HepG2 (cell line): ENCODE data around the gene TXN. TPM values are rescaled to one million over a fixed set of nuclear protein-coding genes. Genes with fewer than 3 reads are reported as not detected.

Experiments
- ATAC-seq: fragments of 200-7000 bp; cut with Tn5 transposase; 3 replicates; pipeline ENCODE4 v1.9.1; 2020; ENCODE audit warnings: mild to moderate bottlenecking, moderate library complexity
- BruUV-seq: library from RNA; stranded (reverse); fragments of 400-500 nt; replicated peaks from 2 replicates; lab custom pipeline; 2021; lab: Mats Ljungman, UMichigan
- CTCF ChIA-PET: fragments of 300-600 bp; formaldehyde crosslinking; extraction: SDS; loops from one replicate; lab custom pipeline; 2021; ENCODE audit warnings: low total read pairs, inconsistent platforms, low intra/inter-chr PET ratio; lab: Yijun Ruan, JAX
- POLR2A ChIA-PET: fragments of 350-600 bp; sonication (Branson Sonifier 250); formaldehyde crosslinking; loops from one replicate; lab custom pipeline; 2020; ENCODE audit warnings: antibody characterized with exemption, inconsistent platforms; lab: Yijun Ruan, JAX
- DNase-seq: peaks from one replicate; pipeline ENCODE4 v3.0.0-alpha.2; 2015; ENCODE audit warnings: low spot score
- FAIRE-seq: peaks from 3 replicates; lab custom pipeline; 2011; peaks lifted over from hg19 to GRCh38; lab: Jason Lieb, UNC
- H2AFZ ChIP-seq: one replicate; pipeline ENCODE4 v1.6.1; 2011; ENCODE audit warnings: low read length, inconsistent platforms
- H3K27ac ChIP-seq: fragments of 300-600 bp; 3 replicates; pipeline ENCODE4 v1.8.0; 2011; ENCODE audit warnings: mixed run types, mild to moderate bottlenecking, mixed read lengths, low read length, inconsistent platforms; ENCODE audit not compliant: insufficient read depth; ENCODE audit errors: extremely low read length
- H3K27me3 ChIP-seq, 2 experiments: fragments of 200-600 bp in 1 of 2; 2 replicates in 1 of 2; 3 replicates in 1 of 2; pipeline versions ENCODE4 v1.6.0 to v1.8.0; 2011; ENCODE audit warnings: low read length in 2 of 2, mild to moderate bottlenecking in 2 of 2, moderate library complexity in 2 of 2, inconsistent platforms in 1 of 2; ENCODE audit not compliant: insufficient read depth in 2 of 2, control insufficient read depth in 1 of 2
- H3K36me3 ChIP-seq, 2 experiments: fragments of 200-600 bp in 1 of 2; replicated peaks in 1 of 2; 2 replicates in 1 of 2; 3 replicates in 1 of 2; pipeline versions ENCODE4 v1.5.1 to v1.8.0; 2011; ENCODE audit warnings: low read length in 2 of 2, inconsistent platforms in 1 of 2; ENCODE audit not compliant: insufficient read depth in 2 of 2, control insufficient read depth in 1 of 2
- H3K4me1 ChIP-seq: 2 replicates; pipeline ENCODE4 v1.5.1; 2012; ENCODE audit warnings: low read length, inconsistent platforms; ENCODE audit not compliant: insufficient read depth
- H3K4me2 ChIP-seq: 2 replicates; pipeline ENCODE4 v1.6.0; 2011; ENCODE audit warnings: low read depth, low read length, inconsistent platforms
- H3K4me3 ChIP-seq, 3 experiments: fragments of 200-600 bp in 1 of 3; sonication (generic), shearing (Covaris generic) in 1 of 3; replicated peaks in 1 of 3; 2 replicates each; pipeline ENCODE4 v1.5.1; 2011 to 2016; ENCODE audit warnings: low read length in 3 of 3, inconsistent platforms in 2 of 3, low read depth in 2 of 3, mild to moderate bottlenecking in 2 of 3, control low read depth in 1 of 3, mixed read lengths in 1 of 3; ENCODE audit not compliant: insufficient read depth in 1 of 3
- H3K79me2 ChIP-seq: one replicate; pipeline ENCODE4 v1.6.1; 2011; ENCODE audit warnings: low read length, inconsistent platforms; ENCODE audit not compliant: insufficient read depth
- H3K9ac ChIP-seq: 2 replicates; pipeline ENCODE4 v1.6.0; 2011; ENCODE audit warnings: mild to moderate bottlenecking, low read depth, low read length, inconsistent platforms; ENCODE audit not compliant: insufficient read depth
- H3K9me3 ChIP-seq: 2 replicates; pipeline ENCODE4 v1.5.1; 2012; ENCODE audit warnings: mild to moderate bottlenecking, low read length
- H4K20me1 ChIP-seq: 2 replicates; pipeline ENCODE4 v1.6.0; 2011; ENCODE audit warnings: inconsistent platforms, mild to moderate bottlenecking, low read length, moderate library complexity; ENCODE audit not compliant: insufficient read depth
- CHD2 ChIP-seq: IDR thresholded peaks from 2 replicates; pipeline ENCODE4 v1.6.1; 2011; ENCODE audit warnings: low read depth, low read length, improper control_type of control experiment
- DNMT1 ChIP-seq: sonication (generic); formaldehyde crosslinking; IDR thresholded peaks from 2 replicates; pipeline ENCODE4 v1.5.1; 2020; ENCODE audit warnings: mild to moderate bottlenecking, missing genetic modification reagents
- DR1 ChIP-seq: sonication (generic); formaldehyde crosslinking; IDR thresholded peaks from 2 replicates; pipeline ENCODE4 v1.8.0; 2021; ENCODE audit warnings: mild to moderate bottlenecking, missing genetic modification reagents, inconsistent platforms
- FLYWCH1 ChIP-seq: sonication (generic); formaldehyde crosslinking; IDR thresholded peaks from 2 replicates; pipeline ENCODE4 v1.8.1; 2023; ENCODE audit warnings: mild to moderate bottlenecking, missing genetic modification reagents
- IKZF1 ChIP-seq: fragments of 450-650 bp; IDR thresholded peaks from 2 replicates; pipeline ENCODE4 v1.7.1; 2016
- MTA1 ChIP-seq: sonication (generic); formaldehyde crosslinking; IDR thresholded peaks from 2 replicates; pipeline ENCODE4 v1.4.0; 2020; ENCODE audit warnings: missing genetic modification reagents, mild to moderate bottlenecking, borderline replicate concordance
- SETDB1 ChIP-seq: sonication (generic); formaldehyde crosslinking; IDR thresholded peaks from 2 replicates; pipeline ENCODE4 v1.5.1; 2020; ENCODE audit warnings: missing genetic modification reagents, mild to moderate bottlenecking, borderline replicate concordance
- SNAI1 ChIP-seq: sonication (generic); formaldehyde crosslinking; IDR thresholded peaks from 2 replicates; pipeline ENCODE4 v1.5.0; 2020; ENCODE audit warnings: mild to moderate bottlenecking, missing genetic modification reagents, borderline replicate concordance
- ZNF30 ChIP-seq: sonication (generic); formaldehyde crosslinking; IDR thresholded peaks from 2 replicates; pipeline ENCODE4 v1.5.0; 2020; ENCODE audit warnings: mild to moderate bottlenecking, missing genetic modification reagents
- ZSCAN30 ChIP-seq: sonication (generic); formaldehyde crosslinking; IDR thresholded peaks from 2 replicates; pipeline ENCODE4 v1.5.0; 2020; ENCODE audit warnings: mild to moderate bottlenecking, missing genetic modification reagents
- WGBS: methylation state at CpG from one replicate; pipeline ENCODE4 v1.1.6; 2017; ENCODE audit warnings: low lambda C conversion rate; 5-methylcytosine and 5-hydroxymethylcytosine counted together
- in situ Hi-C: cut with HindIII; loops from 2 replicates; pipeline ENCODE4 v1.10.0; 2017; ENCODE audit warnings: low pct_unique_long_range_greater_than_20kb; ENCODE audit not compliant: extremely low pct_ligation_motif_present
- intact Hi-C: fragments of 100-400 bp; cut with micrococcal nuclease; formaldehyde crosslinking; loops from one replicate; pipeline ENCODE4 v1.10.0; 2022; ENCODE audit not compliant: unreplicated experiment
- polyA plus RNA-seq, 8 experiments: library from polyadenylated mRNA; depleted of rRNA in 3 of 8; stranded (reverse) in 7 of 8; unstranded in 1 of 8; fragments of >200 nt; fragmentation: Illumina TruSeq in 4 of 8; extraction: Trizol in 4 of 8; gene quantifications; 2 replicates each; pipeline versions ENCODE4 v1.2.1 to v1.2.3, GENCODE V29; 2011 to 2016; ENCODE audit warnings: low read depth in 4 of 8, missing spikeins in 1 of 8, mixed read lengths in 1 of 8; ENCODE audit not compliant: insufficient read depth in 1 of 8
- total RNA-seq, 5 experiments: library from RNA; depleted of rRNA; stranded (reverse); fragments of >200 nt; fragmentation: Illumina TruSeq; extraction: Trizol; gene quantifications; 2 replicates each; pipeline ENCODE4 v1.2.3, GENCODE V29; 2016; ENCODE audit warnings: low read depth in 1 of 5
- TF ChIP-seq, protein P1 (sequence below): IDR thresholded peaks from 2 replicates; pipeline ENCODE4 v1.6.1; 2016; ENCODE audit warnings: mild to moderate bottlenecking, missing biosample characterization, missing genetic modification reagents
- TF ChIP-seq, protein P2 (sequence below): sonication (generic); formaldehyde crosslinking; IDR thresholded peaks from 2 replicates; pipeline ENCODE4 v1.4.0; 2020; ENCODE audit warnings: missing genetic modification reagents
- TF ChIP-seq, protein P3 (sequence below): sonication (generic); formaldehyde crosslinking; conservative IDR thresholded peaks from 2 replicates; pipeline ENCODE4 v1.8.0; 2022; ENCODE audit warnings: missing genetic modification reagents
- TF ChIP-seq, protein P4 (sequence below): sonication (generic); formaldehyde crosslinking; IDR thresholded peaks from 2 replicates; pipeline ENCODE4; 2020; ENCODE audit warnings: missing genetic modification reagents, mild to moderate bottlenecking, borderline replicate concordance

TXN gene
- total and polyA plus RNA-seq, 2 of the 13 experiments (the other 11 are each of a cell fraction or from before 2014, with no cell fraction given), result 364 to 470 TPM

DNA sequence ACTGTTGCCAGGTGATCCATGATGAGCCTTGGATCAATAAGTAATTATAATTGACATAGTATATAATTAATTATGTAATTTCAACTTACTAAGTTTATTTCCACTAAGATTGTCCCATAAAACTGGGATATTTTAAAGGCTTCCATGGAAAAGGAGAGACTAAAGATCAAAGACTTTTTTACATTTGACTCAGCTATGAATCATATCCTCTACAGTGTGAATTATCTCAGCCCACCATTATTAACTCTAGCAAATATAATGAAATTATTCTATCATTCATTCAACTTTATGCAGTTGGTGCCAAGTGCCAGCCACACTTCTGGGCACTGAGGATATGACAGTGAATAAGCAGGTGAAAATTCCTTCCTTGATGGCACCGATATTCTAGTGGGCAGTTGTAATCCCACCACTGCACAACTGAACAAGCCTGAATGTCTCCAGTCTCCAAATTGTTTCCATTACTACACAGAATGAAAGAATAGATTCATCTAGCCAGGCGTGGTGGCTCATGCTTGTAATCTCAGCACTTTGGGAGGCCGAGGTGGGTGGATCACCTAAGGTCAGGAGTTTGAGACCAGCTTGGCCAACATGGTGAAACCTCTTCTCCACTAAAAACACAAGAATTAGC lies 21.9 kb upstream of the TXN start:
- intact Hi-C loops (no loop called here), in situ Hi-C loops (no loop called here)
- Histone ChIP-seq H3K27me3 (peaks cover 0 to 3% of the 10 kb centered on the region in 2 experiments; a peak in 1 of 5 replicates), H3K4me2 (no peak overlapping the region), H3K9me3 (no peaks in the 10 kb centered on the region), H2AFZ (no peak overlapping the region), H3K4me3 (no peak overlapping the region), H3K4me1 (peaks cover 41% of the 10 kb centered on the region), H3K36me3 (no peaks in the 10 kb centered on the region), H3K27ac (no peak overlapping the region), H4K20me1 (no peaks in the 10 kb centered on the region), H3K9ac (no peak overlapping the region), H3K79me2 (no peaks in the 10 kb centered on the region)
- TF ChIP-seq DR1 (CRISPR knock-in tag), result no peak
- no peak for TF ChIP-seq SETDB1
- no peak for TF ChIP-seq FLYWCH1 (CRISPR knock-in tag)
- no peak for TF ChIP-seq ZSCAN30 (CRISPR knock-in tag)
- no peak for TF ChIP-seq IKZF1
- TF ChIP-seq DNMT1, result no peak
- TF ChIP-seq, protein P1, sequence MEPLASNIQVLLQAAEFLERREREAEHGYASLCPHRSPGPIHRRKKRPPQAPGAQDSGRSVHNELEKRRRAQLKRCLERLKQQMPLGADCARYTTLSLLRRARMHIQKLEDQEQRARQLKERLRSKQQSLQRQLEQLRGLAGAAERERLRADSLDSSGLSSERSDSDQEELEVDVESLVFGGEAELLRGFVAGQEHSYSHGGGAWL (CRISPR knock-in tag), result no peak
- TF ChIP-seq SNAI1 (CRISPR knock-in tag), result no peak
- no peak for TF ChIP-seq ZNF30 (CRISPR knock-in tag)
- TF ChIP-seq CHD2, result no peak
- TF ChIP-seq, protein P2, sequence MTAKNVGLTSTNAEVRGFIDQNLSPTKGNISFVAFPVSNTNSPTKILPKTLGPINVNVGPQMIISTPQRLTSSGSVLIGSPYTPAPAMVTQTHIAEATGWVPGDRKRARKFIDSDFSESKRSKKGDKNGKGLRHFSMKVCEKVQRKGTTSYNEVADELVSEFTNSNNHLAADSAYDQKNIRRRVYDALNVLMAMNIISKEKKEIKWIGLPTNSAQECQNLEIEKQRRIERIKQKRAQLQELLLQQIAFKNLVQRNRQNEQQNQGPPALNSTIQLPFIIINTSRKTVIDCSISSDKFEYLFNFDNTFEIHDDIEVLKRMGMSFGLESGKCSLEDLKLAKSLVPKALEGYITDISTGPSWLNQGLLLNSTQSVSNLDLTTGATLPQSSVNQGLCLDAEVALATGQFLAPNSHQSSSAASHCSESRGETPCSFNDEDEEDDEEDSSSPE (CRISPR knock-in tag), result no peak
- TF ChIP-seq MTA1 (CRISPR knock-in tag), result no peak
- TF ChIP-seq, protein P3, sequence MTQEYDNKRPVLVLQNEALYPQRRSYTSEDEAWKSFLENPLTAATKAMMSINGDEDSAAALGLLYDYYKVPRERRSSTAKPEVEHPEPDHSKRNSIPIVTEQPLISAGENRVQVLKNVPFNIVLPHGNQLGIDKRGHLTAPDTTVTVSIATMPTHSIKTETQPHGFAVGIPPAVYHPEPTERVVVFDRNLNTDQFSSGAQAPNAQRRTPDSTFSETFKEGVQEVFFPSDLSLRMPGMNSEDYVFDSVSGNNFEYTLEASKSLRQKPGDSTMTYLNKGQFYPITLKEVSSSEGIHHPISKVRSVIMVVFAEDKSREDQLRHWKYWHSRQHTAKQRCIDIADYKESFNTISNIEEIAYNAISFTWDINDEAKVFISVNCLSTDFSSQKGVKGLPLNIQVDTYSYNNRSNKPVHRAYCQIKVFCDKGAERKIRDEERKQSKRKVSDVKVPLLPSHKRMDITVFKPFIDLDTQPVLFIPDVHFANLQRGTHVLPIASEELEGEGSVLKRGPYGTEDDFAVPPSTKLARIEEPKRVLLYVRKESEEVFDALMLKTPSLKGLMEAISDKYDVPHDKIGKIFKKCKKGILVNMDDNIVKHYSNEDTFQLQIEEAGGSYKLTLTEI (CRISPR knock-in tag), result no peak
- TF ChIP-seq, protein P4, sequence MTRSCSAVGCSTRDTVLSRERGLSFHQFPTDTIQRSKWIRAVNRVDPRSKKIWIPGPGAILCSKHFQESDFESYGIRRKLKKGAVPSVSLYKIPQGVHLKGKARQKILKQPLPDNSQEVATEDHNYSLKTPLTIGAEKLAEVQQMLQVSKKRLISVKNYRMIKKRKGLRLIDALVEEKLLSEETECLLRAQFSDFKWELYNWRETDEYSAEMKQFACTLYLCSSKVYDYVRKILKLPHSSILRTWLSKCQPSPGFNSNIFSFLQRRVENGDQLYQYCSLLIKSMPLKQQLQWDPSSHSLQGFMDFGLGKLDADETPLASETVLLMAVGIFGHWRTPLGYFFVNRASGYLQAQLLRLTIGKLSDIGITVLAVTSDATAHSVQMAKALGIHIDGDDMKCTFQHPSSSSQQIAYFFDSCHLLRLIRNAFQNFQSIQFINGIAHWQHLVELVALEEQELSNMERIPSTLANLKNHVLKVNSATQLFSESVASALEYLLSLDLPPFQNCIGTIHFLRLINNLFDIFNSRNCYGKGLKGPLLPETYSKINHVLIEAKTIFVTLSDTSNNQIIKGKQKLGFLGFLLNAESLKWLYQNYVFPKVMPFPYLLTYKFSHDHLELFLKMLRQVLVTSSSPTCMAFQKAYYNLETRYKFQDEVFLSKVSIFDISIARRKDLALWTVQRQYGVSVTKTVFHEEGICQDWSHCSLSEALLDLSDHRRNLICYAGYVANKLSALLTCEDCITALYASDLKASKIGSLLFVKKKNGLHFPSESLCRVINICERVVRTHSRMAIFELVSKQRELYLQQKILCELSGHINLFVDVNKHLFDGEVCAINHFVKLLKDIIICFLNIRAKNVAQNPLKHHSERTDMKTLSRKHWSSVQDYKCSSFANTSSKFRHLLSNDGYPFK (CRISPR knock-in tag), result no peak
- ATAC-seq (no peak), FAIRE-seq (no peak), DNase-seq (no peak)
- CTCF ChIA-PET, result no interaction called here
- no TSS peak for BruUV-seq
- POLR2A ChIA-PET, result interaction anchor here (2.2 kb wide), 1 partner anchor 22 kb away, joined by 6 read pairs; the partner anchor contains the start of gene TXN
- 66% methylated on average over 3 of the region's 3 CpGs for WGBS
